H9 (cell line): ENCODE data around the gene COX6B2. TPM values are rescaled to one million over a fixed set of nuclear protein-coding genes. Genes with fewer than 3 reads are reported as not detected.

Source experiments
- DNase-seq: peaks from one replicate; pipeline ENCODE4 v3.0.0-alpha.2; 2017
- H2AFZ ChIP-seq: one replicate; pipeline ENCODE4 v1.6.1; 2013; ENCODE audit warnings: mild to moderate bottlenecking, low read length, control low read depth, moderate library complexity
- H2AK5ac ChIP-seq: 2 replicates; pipeline ENCODE4 v1.6.1; 2013; ENCODE audit warnings: low read length, control low read depth, mixed read lengths; ENCODE audit not compliant: insufficient read length
- H2BK120ac ChIP-seq: one replicate; pipeline ENCODE4 v1.6.1; 2013; ENCODE audit warnings: low read depth, mild to moderate bottlenecking, low read length, control low read depth, inconsistent platforms; ENCODE audit not compliant: poor library complexity, severe bottlenecking
- H2BK12ac ChIP-seq: 2 replicates; pipeline ENCODE4 v1.6.1; 2013; ENCODE audit warnings: low read length, control low read depth, mixed read lengths, low read depth; ENCODE audit not compliant: insufficient read length
- H2BK15ac ChIP-seq: 2 replicates; pipeline ENCODE4 v1.6.1; 2013; ENCODE audit warnings: low read depth, low read length, control low read depth
- H2BK20ac ChIP-seq: one replicate; pipeline ENCODE4 v1.6.1; 2013; ENCODE audit warnings: low read depth, mild to moderate bottlenecking, low read length, control low read depth, inconsistent platforms; ENCODE audit not compliant: poor library complexity, severe bottlenecking
- H2BK5ac ChIP-seq: 2 replicates; pipeline ENCODE4 v1.6.1; 2013; ENCODE audit warnings: low read length, control low read depth, mixed read lengths; ENCODE audit not compliant: insufficient read length
- H3K14ac ChIP-seq: 2 replicates; pipeline ENCODE4 v1.6.1; 2013; ENCODE audit warnings: low read length, control low read depth; ENCODE audit not compliant: insufficient read depth
- H3K18ac ChIP-seq: 2 replicates; pipeline ENCODE4 v1.6.1; 2013; ENCODE audit warnings: low read depth, mild to moderate bottlenecking, mixed read lengths, low read length, control low read depth; ENCODE audit not compliant: insufficient read length
- H3K23ac ChIP-seq: 2 replicates; pipeline ENCODE4 v1.6.1; 2013; ENCODE audit warnings: low read length, control low read depth, mixed read lengths, low read depth; ENCODE audit not compliant: insufficient read length
- H3K23me2 ChIP-seq: 2 replicates; pipeline ENCODE4 v1.6.1; 2013; ENCODE audit warnings: low read depth, mild to moderate bottlenecking, mixed read lengths, low read length, control low read depth; ENCODE audit not compliant: insufficient read length, poor library complexity, severe bottlenecking
- H3K27ac ChIP-seq: 2 replicates; pipeline ENCODE4 v1.5.1; 2013; ENCODE audit warnings: low read length, control low read depth, mixed read lengths, low read depth; ENCODE audit not compliant: insufficient read length
- H3K27me3 ChIP-seq: 2 replicates; pipeline ENCODE4 v1.6.1; 2013; ENCODE audit warnings: low read length, control low read depth, inconsistent platforms; ENCODE audit not compliant: insufficient read depth
- H3K4ac ChIP-seq: 2 replicates; pipeline ENCODE4 v1.6.1; 2013; ENCODE audit warnings: low read depth, mild to moderate bottlenecking, control low read depth, inconsistent platforms, low read length, moderate library complexity
- H3K4me1 ChIP-seq: 2 replicates; pipeline ENCODE4 v1.6.1; 2013; ENCODE audit warnings: low read length, control low read depth, inconsistent platforms; ENCODE audit not compliant: insufficient read depth
- H3K4me2 ChIP-seq: 2 replicates; pipeline ENCODE4 v1.6.1; 2013; ENCODE audit warnings: low read length, control low read depth, mixed read lengths; ENCODE audit not compliant: insufficient read length, insufficient read depth
- H3K56ac ChIP-seq: 2 replicates; pipeline ENCODE4 v1.6.1; 2013; ENCODE audit warnings: low read depth, mild to moderate bottlenecking, mixed read lengths, low read length, control low read depth; ENCODE audit not compliant: insufficient read length
- H3K79me1 ChIP-seq: 2 replicates; pipeline ENCODE4 v1.6.1; 2013; ENCODE audit warnings: low read depth, mild to moderate bottlenecking, moderate library complexity, low read length, control low read depth, inconsistent platforms; ENCODE audit not compliant: insufficient read depth, poor library complexity, severe bottlenecking
- H3K79me2 ChIP-seq: 2 replicates; pipeline ENCODE4 v1.6.1; 2013; ENCODE audit warnings: low read length, control low read depth, inconsistent platforms; ENCODE audit not compliant: insufficient read depth
- H3K9ac ChIP-seq: 2 replicates; pipeline ENCODE4 v1.6.1; 2013; ENCODE audit warnings: low read length, control low read depth, mixed read lengths; ENCODE audit not compliant: insufficient read length; ENCODE audit errors: extremely low read depth
- H3K9me3 ChIP-seq: one replicate; pipeline ENCODE4 v1.6.1; 2013; ENCODE audit warnings: low read depth, low read length, inconsistent platforms; ENCODE audit not compliant: control insufficient read depth
- H3T11ph ChIP-seq: one replicate; pipeline ENCODE4 v1.6.1; 2013; ENCODE audit warnings: mild to moderate bottlenecking, low read length, control low read depth, inconsistent platforms
- H4K20me1 ChIP-seq: one replicate; pipeline ENCODE4 v1.6.1; 2013; ENCODE audit not compliant: control insufficient read depth, insufficient read length, insufficient read depth
- H4K5ac ChIP-seq: 2 replicates; pipeline ENCODE4 v1.6.1; 2013; ENCODE audit warnings: low read depth, mild to moderate bottlenecking, mixed read lengths, low read length, control low read depth; ENCODE audit not compliant: insufficient read length
- H4K8ac ChIP-seq: replicated peaks from 2 replicates; pipeline ENCODE4 v1.6.1; 2013; ENCODE audit warnings: low read length, control low read depth, mixed read lengths, low read depth; ENCODE audit not compliant: insufficient read length
- H4K91ac ChIP-seq: 2 replicates; pipeline ENCODE4 v1.6.1; 2013; ENCODE audit warnings: low read depth, mild to moderate bottlenecking, moderate library complexity, mixed read lengths, low read length, control low read depth; ENCODE audit not compliant: insufficient read length
- H3K27ac Mint-ChIP-seq, 3 experiments: 2 replicates in 2 of 3; 3 replicates in 1 of 3; pipeline ENCODE4 v1.8.0; 2020 to 2021; ENCODE audit warnings: mixed read lengths in 3 of 3, mild to moderate bottlenecking in 1 of 3, moderate library complexity in 1 of 3
- H3K27me3 Mint-ChIP-seq: 2 replicates; pipeline ENCODE4 v1.8.0; 2021; ENCODE audit warnings: low read depth, mild to moderate bottlenecking, moderate library complexity, mixed read lengths
- H3K36me3 Mint-ChIP-seq, 3 experiments: 2 replicates in 2 of 3; 3 replicates in 1 of 3; pipeline ENCODE4 v1.8.0; 2020 to 2021; ENCODE audit warnings: low read depth in 3 of 3, mixed read lengths in 3 of 3; ENCODE audit not compliant: insufficient read depth in 1 of 3
- H3K4me1 Mint-ChIP-seq, 2 experiments: 2 replicates each; pipeline ENCODE4 v1.8.0; 2020; ENCODE audit warnings: mixed read lengths in 2 of 2
- H3K4me3 Mint-ChIP-seq, 2 experiments: 2 replicates in 1 of 2; 3 replicates in 1 of 2; pipeline ENCODE4 v1.8.0; 2020 to 2021; ENCODE audit warnings: mild to moderate bottlenecking in 2 of 2, mixed read lengths in 2 of 2, moderate library complexity in 1 of 2
- H3K9me3 Mint-ChIP-seq, 2 experiments: 2 replicates in 1 of 2; 3 replicates in 1 of 2; pipeline ENCODE4 v1.8.0; 2020; ENCODE audit warnings: mild to moderate bottlenecking in 2 of 2, mixed read lengths in 2 of 2, moderate library complexity in 1 of 2
- WGBS: extraction: QIAGEN DNeasy Blood & Tissue Kit; methylation state at CpG from one replicate; pipeline ENCODE4 v1.1.7; 2013; ENCODE audit warnings: missing lambda C conversion rate, low lambda C conversion rate, mixed read lengths; ENCODE audit not compliant: insufficient read length; ENCODE audit errors: extremely low coverage; 5-methylcytosine and 5-hydroxymethylcytosine counted together
- total RNA-seq: library from RNA; stranded (reverse); gene quantifications from 2 replicates; pipeline ENCODE4 v1.2.1, GENCODE V29; 2021
- TF ChIP-seq, protein P1 (sequence below): fragments of 200-600 bp; sonication (generic); conservative IDR thresholded peaks from 3 replicates; pipeline ENCODE4 v1.8.0; 2021; ENCODE audit warnings: antibody characterized with exemption, mild to moderate bottlenecking

The COX6B2 gene
- total RNA-seq, 1 experiment from 2014 or later: 4.0 TPM

DNA sequence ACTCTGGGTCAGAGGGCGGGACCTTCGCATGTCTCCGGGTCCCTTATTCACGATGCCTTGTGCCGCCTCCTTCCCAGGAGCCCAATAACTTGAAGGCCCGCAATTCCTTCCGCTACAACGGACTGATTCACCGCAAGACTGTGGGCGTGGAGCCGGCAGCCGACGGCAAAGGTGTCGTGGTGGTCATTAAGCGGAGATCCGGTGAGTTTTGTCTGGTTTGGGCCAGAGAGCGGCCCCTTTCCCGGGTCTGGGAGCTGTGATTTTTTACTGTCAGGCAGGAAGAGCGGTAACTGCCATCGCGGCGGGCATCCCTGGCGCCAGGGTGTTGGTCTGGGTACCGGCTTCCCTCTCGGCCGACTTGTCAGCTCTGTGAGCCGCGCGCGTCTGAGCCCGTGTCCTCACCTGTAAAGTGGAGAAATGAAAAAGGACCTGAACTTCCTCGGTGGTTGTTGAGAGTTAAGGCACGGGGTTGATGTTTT lies 32.0 kb upstream of the COX6B2 start:
- Histone ChIP-seq H3K27ac (no peak overlapping the region), H3K9me3 (no peaks in the 10 kb centered on the region), H3K79me1 (peaks cover 15% of the 10 kb centered on the region), H4K20me1 (peaks cover 3% of the 10 kb centered on the region), H3K56ac (no peak overlapping the region), H4K91ac (no peak overlapping the region), H3K23ac (no peak overlapping the region), H4K5ac (no peak overlapping the region), H2BK20ac (no peak overlapping the region), H2AFZ (no peak overlapping the region), H3K4ac (no peak overlapping the region), H3K27me3 (peaks cover 2% of the 10 kb centered on the region; the same call in 1 of the 2 replicates), H3T11ph (no peak overlapping the region), H2BK5ac (no peak overlapping the region), H3K79me2 (peaks cover 17% of the 10 kb centered on the region; the same call in 1 of the 2 replicates), H3K4me1 (peaks cover 8% of the 10 kb centered on the region), H3K14ac (peak overlapping the region; percentile 62; the same call in 1 of the 2 replicates), H3K18ac (no peak overlapping the region), H2BK15ac (no peak overlapping the region), H4K8ac (no peak overlapping the region), H2AK5ac (no peak overlapping the region), H2BK120ac (no peak overlapping the region), H3K4me2 (peak overlapping the region; percentile 87), H3K23me2 (peaks cover 28% of the 10 kb centered on the region), H3K9ac (peak overlapping the region; percentile 83), H2BK12ac (no peak overlapping the region)
- peak overlapping the region; percentile 98 to 100 for H3K4me3 Mint-ChIP-seq
- no peak for DNase-seq
- peak overlapping the region; percentile 95 to 99 (median 97); a peak in 5 of 7 replicates for H3K27ac Mint-ChIP-seq
- TF ChIP-seq, protein P1, sequence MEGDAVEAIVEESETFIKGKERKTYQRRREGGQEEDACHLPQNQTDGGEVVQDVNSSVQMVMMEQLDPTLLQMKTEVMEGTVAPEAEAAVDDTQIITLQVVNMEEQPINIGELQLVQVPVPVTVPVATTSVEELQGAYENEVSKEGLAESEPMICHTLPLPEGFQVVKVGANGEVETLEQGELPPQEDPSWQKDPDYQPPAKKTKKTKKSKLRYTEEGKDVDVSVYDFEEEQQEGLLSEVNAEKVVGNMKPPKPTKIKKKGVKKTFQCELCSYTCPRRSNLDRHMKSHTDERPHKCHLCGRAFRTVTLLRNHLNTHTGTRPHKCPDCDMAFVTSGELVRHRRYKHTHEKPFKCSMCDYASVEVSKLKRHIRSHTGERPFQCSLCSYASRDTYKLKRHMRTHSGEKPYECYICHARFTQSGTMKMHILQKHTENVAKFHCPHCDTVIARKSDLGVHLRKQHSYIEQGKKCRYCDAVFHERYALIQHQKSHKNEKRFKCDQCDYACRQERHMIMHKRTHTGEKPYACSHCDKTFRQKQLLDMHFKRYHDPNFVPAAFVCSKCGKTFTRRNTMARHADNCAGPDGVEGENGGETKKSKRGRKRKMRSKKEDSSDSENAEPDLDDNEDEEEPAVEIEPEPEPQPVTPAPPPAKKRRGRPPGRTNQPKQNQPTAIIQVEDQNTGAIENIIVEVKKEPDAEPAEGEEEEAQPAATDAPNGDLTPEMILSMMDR: no peak
- H3K27me3 Mint-ChIP-seq: peaks cover 16% of the 10 kb centered on the region
- H3K4me1 Mint-ChIP-seq: peaks cover 49 to 61% of the 10 kb centered on the region in 2 experiments
- H3K9me3 Mint-ChIP-seq: peaks cover 2 to 3% of the 10 kb centered on the region in 2 experiments; a peak in 2 of 5 replicates
- WGBS: no CpG with 5 or more reads among the region's 33 CpGs
- peaks cover 40 to 51% (median 50%) of the 10 kb centered on the region in 3 experiments for H3K36me3 Mint-ChIP-seq
